HFF-Myc (cell line): ENCODE measurements around the gene ZNF280A.
A peak's percentile ranks its signal among the peaks of the same experiment; 100 is the strongest.

ENCODE experiments used
- DNase-seq: peaks from one replicate; pipeline ENCODE4 v3.0.0-alpha.2; 2011; ENCODE audit warnings: low read depth; ENCODE audit errors: extremely low read depth
- H3K4me3 ChIP-seq: replicated peaks from 2 replicates; pipeline ENCODE4 v1.5.1; 2011; ENCODE audit warnings: low read depth, mild to moderate bottlenecking, control low read depth, low read length
- CTCF ChIP-seq: IDR thresholded peaks from 2 replicates; pipeline ENCODE4 v1.5.1; 2012; ENCODE audit warnings: mild to moderate bottlenecking, low read depth, low read length, control low read depth; ENCODE audit errors: missing control alignments

The ZNF280A gene

GRCh38 chr22:22520020-22520656, at the start of gene ZNF280A:
Gene ZNF280A (minus strand): TSS chr22:22520270. CDS start chr22:22515630, 4,640 bp downstream.
- DNase-seq: no peak
- H3K4me3 ChIP-seq: no peak within 1 kb of the TSS
- no peak for TF ChIP-seq CTCF

- DNase-seq: no peak
- TF ChIP-seq CTCF: no peak
- H3K4me3 ChIP-seq: no peak overlapping the region
These were observed 49.1 kb upstream of the ZNF280A start for GRCh38 chr22:22569218-22569617.

- TF ChIP-seq CTCF: no peak
- no peak for DNase-seq
- no peak overlapping the region for H3K4me3 ChIP-seq
These were observed 45.9 kb upstream of the ZNF280A start for GRCh38 chr22:22565981-22566380.

- DNase-seq: no peak
- H3K4me3 ChIP-seq: no peak within 1 kb of the TSS
- peak; percentile 82 for TF ChIP-seq CTCF
These were observed 39.0 kb upstream of the ZNF280A start, which contains the start of gene PRAME for GRCh38 chr22:22558972-22559603. Gene PRAME (minus strand): TSS chr22:22559265. CDS start chr22:22556832, 2,433 bp downstream.

- no peak for DNase-seq
- H3K4me3 ChIP-seq: no peak overlapping the region
- no peak for TF ChIP-seq CTCF
These were observed 38.3 kb upstream of the ZNF280A start for GRCh38 chr22:22558071-22558971.

GRCh38 chr22:22556995-22557925, 37.2 kb upstream of the ZNF280A start:
- no peak for DNase-seq
- H3K4me3 ChIP-seq: no peak overlapping the region
- no peak for TF ChIP-seq CTCF
